ENCODE data around the gene HOGA1.

- TF ChIP-seq EP300 (IDR thresholded peaks at IDR 0.05; ENCODE audit: borderline replicate concordance in 1 of 2, low read depth in 1 of 2, low read length in 1 of 2): no peak
- no peak for TF ChIP-seq CTCF (IDR thresholded peaks at IDR 0.05)
- no peak for TF ChIP-seq POLR2AphosphoS5 (IDR thresholded peaks at IDR 0.05; ENCODE audit: low read depth, low read length)
- TF ChIP-seq SIN3A (IDR thresholded peaks at IDR 0.05; ENCODE audit: borderline replicate concordance, low read depth, low read length): no peak
Measured at GRCh38 chr10:97547962-97548361, 36.2 kb upstream of the HOGA1 start.
